BE2C (cell line): ENCODE data around the gene FAM237B.

Source experiments
- DNase-seq: peaks from one replicate; pipeline ENCODE4 v3.0.0-alpha.2; 2020
- H3K27me3 ChIP-seq: fragments of 250-450 bp; sonication (Bioruptor Pico); 2 replicates; pipeline ENCODE4 v1.5.1; 2020; ENCODE audit warnings: mild to moderate bottlenecking
- H3K36me3 ChIP-seq: fragments of 250-450 bp; sonication (Bioruptor Pico); 2 replicates; pipeline ENCODE4 v1.5.1; 2020; ENCODE audit warnings: mild to moderate bottlenecking
- H3K4me1 ChIP-seq: fragments of 250-450 bp; sonication (Bioruptor Pico); 2 replicates; pipeline ENCODE4 v1.5.1; 2020
- H3K4me3 ChIP-seq: 2 replicates; pipeline ENCODE4 v1.5.1; 2011; ENCODE audit warnings: low read depth, low read length
- H3K9me3 ChIP-seq: fragments of 250-450 bp; sonication (Bioruptor Pico); 2 replicates; pipeline ENCODE4 v1.5.1; 2020
- TF ChIP-seq, protein P1 (sequence below): IDR thresholded peaks from 2 replicates; pipeline ENCODE4 v1.5.1; 2012; ENCODE audit warnings: mild to moderate bottlenecking, low read depth, low read length

The FAM237B gene

GRCh38 chr7:90309872-90310271, 11.2 kb downstream of the FAM237B start:
- no peaks in the 10 kb centered on the region for H3K9me3 ChIP-seq
- TF ChIP-seq, protein P1, sequence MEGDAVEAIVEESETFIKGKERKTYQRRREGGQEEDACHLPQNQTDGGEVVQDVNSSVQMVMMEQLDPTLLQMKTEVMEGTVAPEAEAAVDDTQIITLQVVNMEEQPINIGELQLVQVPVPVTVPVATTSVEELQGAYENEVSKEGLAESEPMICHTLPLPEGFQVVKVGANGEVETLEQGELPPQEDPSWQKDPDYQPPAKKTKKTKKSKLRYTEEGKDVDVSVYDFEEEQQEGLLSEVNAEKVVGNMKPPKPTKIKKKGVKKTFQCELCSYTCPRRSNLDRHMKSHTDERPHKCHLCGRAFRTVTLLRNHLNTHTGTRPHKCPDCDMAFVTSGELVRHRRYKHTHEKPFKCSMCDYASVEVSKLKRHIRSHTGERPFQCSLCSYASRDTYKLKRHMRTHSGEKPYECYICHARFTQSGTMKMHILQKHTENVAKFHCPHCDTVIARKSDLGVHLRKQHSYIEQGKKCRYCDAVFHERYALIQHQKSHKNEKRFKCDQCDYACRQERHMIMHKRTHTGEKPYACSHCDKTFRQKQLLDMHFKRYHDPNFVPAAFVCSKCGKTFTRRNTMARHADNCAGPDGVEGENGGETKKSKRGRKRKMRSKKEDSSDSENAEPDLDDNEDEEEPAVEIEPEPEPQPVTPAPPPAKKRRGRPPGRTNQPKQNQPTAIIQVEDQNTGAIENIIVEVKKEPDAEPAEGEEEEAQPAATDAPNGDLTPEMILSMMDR, result no peak
- no peak for DNase-seq

GRCh38 chr7:90303241-90303640, 17.9 kb downstream of the FAM237B start:
- H3K4me1 ChIP-seq, result no peaks in the 10 kb centered on the region
- no peaks in the 10 kb centered on the region for H3K36me3 ChIP-seq
- TF ChIP-seq, protein P1, result no peak
- H3K9me3 ChIP-seq, result no peaks in the 10 kb centered on the region
- no peaks in the 10 kb centered on the region for H3K27me3 ChIP-seq
- no peak overlapping the region for H3K4me3 ChIP-seq
- no peak for DNase-seq

More at GRCh38 chr7:90309872-90310271, 11.2 kb downstream of the FAM237B start:
- H3K27me3 ChIP-seq, result no peaks in the 10 kb centered on the region
- H3K4me3 ChIP-seq, result no peak overlapping the region
- H3K36me3 ChIP-seq, result no peaks in the 10 kb centered on the region
- H3K4me1 ChIP-seq, result no peaks in the 10 kb centered on the region

DNA sequence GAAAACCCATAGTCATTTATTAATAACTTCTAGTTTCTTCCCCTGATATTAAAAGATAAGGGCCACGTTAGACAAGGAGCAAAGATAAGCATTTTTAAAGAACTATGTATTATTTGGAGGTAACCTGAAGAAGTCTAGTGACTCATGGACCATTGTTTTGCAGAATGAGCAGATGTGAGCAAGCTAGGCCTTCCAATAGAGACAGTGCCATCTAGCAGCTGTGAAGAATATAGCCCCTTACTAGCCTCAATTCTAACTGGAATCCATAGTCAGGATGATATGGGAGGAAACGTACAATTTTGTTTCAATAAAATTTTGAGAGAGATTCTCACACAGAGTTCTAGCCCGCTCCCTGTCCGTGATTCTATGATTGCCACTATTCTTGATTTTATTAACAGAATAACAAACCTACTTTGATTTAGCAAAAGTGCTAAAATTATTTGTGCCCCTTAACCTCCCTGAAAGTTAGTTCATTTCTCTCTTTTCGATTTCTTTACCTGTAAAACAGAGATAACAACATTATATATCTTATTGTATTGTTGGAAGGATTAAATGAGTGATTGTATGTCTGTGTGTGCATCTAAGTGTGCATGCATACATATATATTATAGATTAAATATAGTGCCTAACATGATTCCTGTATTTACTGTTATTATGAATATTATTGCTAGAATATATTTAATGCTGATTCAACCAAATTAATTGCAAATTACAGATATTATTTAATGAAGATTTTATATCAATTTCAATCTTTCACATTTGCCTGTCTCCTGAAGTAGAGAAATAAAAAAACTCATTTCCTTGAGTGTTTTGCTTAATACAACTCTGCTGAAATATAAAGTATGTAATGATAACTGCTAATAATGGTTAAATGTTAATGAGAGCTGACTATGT, 22.7 kb downstream of the FAM237B start:
- peak; percentile 11 for DNase-seq
- no peaks in the 10 kb centered on the region for H3K27me3 ChIP-seq
- H3K36me3 ChIP-seq, result no peaks in the 10 kb centered on the region
- no peaks in the 10 kb centered on the region for H3K4me1 ChIP-seq
- no peaks in the 10 kb centered on the region for H3K9me3 ChIP-seq
- no peak overlapping the region for H3K4me3 ChIP-seq
- TF ChIP-seq, protein P1, result peak; percentile 67

DNA sequence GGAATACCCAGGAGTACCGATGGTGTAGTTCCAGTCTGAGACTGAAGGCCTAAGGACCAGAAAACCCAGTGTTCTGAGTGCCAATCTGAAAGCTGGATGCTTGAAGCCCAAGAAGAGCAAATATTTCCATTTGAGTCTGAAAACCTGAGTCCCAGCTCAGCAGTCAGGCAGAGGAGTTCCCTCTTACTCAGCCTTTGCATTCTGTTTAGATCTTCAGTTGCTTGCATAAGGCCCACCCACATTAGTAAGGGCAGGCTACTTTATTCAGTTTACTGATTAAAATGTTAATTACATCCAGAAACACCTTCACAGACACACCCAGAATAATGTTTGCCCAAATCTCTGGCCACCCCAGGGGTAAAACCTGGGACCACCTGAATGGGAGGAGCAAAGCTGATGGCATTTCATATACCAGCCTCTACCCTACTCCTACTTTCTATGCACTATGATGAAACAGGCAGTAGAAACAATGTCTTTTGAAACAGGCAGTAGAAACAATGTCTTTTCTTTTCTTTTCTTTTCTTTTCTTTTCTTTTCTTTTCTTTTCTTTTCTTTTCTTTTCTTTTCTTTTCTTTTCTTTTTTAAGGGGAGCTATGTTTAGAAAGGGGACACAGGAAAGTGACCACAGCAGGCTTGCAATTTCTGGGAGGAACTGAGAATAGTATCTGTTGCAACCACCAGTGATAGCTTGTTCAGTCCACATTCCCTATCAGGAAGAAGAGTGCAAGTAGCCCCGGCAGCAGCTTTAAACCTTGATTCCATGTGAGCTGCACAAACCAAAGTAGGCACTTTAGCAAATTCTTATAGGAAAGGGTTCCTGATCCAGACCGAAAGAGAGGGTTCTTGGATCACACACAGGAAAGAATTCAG, 30.6 kb downstream of the FAM237B start:
- TF ChIP-seq, protein P1, result no peak
- no peak for DNase-seq
- Histone ChIP-seq H3K4me1 (no peaks in the 10 kb centered on the region), H3K27me3 (no peaks in the 10 kb centered on the region), H3K9me3 (no peaks in the 10 kb centered on the region), H3K4me3 (no peak overlapping the region), H3K36me3 (no peaks in the 10 kb centered on the region)

DNA sequence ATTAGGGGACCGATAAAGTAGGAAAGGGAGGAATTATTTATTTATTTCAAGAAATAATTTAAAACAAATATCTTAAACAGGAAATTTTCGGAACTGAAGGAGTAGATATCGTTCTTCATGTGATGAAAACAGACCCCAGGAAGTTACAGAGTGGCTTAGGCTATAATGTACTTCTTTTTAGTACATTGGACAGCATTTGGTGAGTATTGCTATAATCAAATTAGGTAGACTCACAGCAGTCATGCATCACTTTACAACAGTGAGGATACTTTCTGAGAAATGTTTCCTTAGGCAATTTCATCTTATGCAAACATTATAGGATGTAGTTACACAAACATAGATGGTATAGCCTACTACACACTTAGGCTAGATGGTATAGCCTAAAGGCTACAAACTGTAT, 33.0 kb downstream of the FAM237B start:
- no peaks in the 10 kb centered on the region for H3K27me3 ChIP-seq
- H3K4me3 ChIP-seq, result no peak overlapping the region
- no peak for DNase-seq
- H3K4me1 ChIP-seq, result no peaks in the 10 kb centered on the region
- TF ChIP-seq, protein P1, result no peak
- H3K9me3 ChIP-seq, result no peaks in the 10 kb centered on the region
- H3K36me3 ChIP-seq, result no peaks in the 10 kb centered on the region
